ENCODE data around the gene RPS3.

Gene RPS3

DNA sequence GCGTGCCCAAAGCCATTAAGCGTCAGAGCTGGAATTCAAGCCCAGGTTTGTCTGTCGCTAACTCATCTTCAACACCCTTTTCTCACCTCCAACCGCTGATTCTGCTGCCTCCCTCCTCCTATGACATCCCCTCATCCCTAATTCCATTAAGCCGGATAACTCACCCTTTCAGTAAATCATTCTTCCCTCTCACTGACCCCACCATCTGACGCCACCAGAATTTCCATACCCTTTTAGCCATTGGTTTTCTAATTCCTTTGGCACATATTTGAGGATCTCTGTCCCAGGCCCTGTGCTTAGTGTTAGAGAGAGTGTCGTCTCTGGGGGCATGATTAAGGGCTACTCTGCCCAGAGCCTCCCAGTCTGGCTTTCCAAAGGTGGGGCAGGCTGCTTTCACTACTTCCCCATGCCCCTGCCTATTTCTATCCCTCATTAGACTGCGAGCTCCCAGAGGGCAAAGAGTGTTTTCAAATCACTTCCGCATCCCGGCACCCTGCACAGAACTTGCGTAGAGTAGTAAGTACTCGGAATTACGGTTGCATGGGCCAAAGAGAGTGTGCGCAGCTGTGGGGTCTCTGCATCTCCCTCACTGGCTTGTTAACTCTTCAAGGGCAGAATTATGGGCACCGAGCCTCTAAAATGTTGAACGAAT is 29.8 kb downstream of the RPS3 start:
- WGBS, 2 experiments (ENCODE audit: insufficient coverage in 2 of 2): 91 to 97% methylated on average over 13 of the region's 16 CpGs
- Histone ChIP-seq H3K36me3 (ENCODE audit: control insufficient read depth, insufficient read depth, low read length) (no peaks in the 10 kb centered on the region), H3K27ac (ENCODE audit: low read depth, low read length, severe bottlenecking) (no peak overlapping the region), H3K4me3 (ENCODE audit: extremely low read depth, insufficient read depth, low read length, poor library complexity, severe bottlenecking) (no peak overlapping the region), H3K9me3 (ENCODE audit: control insufficient read depth, low read length) (peaks cover 10% of the 10 kb centered on the region), H3K4me1 (ENCODE audit: control insufficient read depth, insufficient read depth, low read length, poor library complexity, severe bottlenecking) (peaks cover 8% of the 10 kb centered on the region)

DNA sequence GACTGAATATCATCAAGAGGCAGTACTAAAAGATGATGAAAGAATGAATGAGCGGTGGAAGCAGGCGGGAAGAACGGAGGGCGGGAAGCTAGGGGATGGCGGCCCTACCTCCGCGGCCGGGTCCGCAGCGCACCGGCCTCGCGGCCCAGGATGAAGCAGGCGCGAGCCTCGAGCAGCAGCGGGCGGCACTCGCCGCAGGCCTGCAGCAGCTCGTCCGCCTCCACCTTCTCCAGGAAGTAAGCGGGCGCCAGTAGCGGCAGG is 30.3 kb downstream of the RPS3 start:
- peak overlapping the region; percentile 5 for H3K4me3 ChIP-seq (ENCODE audit: extremely low read depth, insufficient read depth, low read length, poor library complexity, severe bottlenecking)

DNA sequence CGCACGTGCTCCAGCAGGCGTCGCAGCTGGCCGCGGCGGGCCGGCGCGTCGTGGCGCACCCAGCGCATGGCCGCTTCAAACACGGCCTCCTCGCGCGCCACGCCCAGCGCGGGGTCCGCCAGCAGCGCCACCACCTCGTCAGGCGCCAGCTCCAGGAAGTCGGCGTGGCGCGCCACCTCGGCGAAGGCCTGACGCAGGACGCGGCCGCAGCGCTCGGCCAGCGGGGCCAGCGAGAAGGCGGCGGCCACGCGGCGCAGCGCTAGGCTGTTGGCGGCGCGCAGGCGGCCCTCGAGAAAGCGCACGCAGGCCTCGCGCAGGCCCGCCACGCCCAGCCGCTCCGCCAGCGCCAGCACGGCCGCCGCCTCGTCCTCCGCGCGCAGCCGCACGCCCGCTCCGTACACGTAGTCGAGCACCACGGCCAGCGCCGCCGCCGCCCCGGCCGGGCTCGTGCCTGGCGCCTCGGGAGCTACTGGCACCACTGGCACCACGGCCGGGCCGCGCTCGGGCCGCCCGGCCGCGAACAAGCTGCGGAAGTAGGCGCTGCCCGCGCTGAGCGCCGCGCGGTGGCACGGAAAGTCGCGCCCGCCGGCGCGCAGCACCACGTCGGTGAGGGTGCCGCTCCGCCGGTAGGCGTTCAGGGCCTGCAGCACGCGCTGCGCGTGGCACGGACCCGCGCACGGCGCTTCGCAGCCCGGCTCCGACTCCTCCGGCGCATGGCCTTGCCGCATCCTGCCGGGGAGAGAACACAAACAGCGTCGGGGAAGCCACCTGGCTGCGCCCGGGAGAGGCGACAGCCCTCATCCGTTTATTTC is 30.8 kb downstream of the RPS3 start:
- WGBS, 2 experiments (ENCODE audit: insufficient coverage in 2 of 2): 1 to 2% methylated on average over 87 to 106 of the region's 134 CpGs
- Histone ChIP-seq H3K9me3 (ENCODE audit: control insufficient read depth, low read length) (peaks cover 10% of the 10 kb centered on the region), H3K27ac (ENCODE audit: low read depth, low read length, severe bottlenecking) (no peak overlapping the region), H3K4me3 (ENCODE audit: extremely low read depth, insufficient read depth, low read length, poor library complexity, severe bottlenecking) (peak overlapping the region; percentile 26), H3K4me1 (ENCODE audit: control insufficient read depth, insufficient read depth, low read length, poor library complexity, severe bottlenecking) (peaks cover 6% of the 10 kb centered on the region), H3K36me3 (ENCODE audit: control insufficient read depth, insufficient read depth, low read length) (no peaks in the 10 kb centered on the region)

More for the DNA sequence above, 30.3 kb downstream of the RPS3 start:
- H3K4me1 ChIP-seq (ENCODE audit: control insufficient read depth, insufficient read depth, low read length, poor library complexity, severe bottlenecking): peaks cover 6% of the 10 kb centered on the region
- no peak overlapping the region for H3K27ac ChIP-seq (ENCODE audit: low read depth, low read length, severe bottlenecking)
- WGBS, 2 experiments (ENCODE audit: insufficient coverage in 2 of 2): 37 to 51% methylated on average over 20 of the region's 25 CpGs
- H3K36me3 ChIP-seq (ENCODE audit: control insufficient read depth, insufficient read depth, low read length): no peaks in the 10 kb centered on the region
- peaks cover 10% of the 10 kb centered on the region for H3K9me3 ChIP-seq (ENCODE audit: control insufficient read depth, low read length)

DNA sequence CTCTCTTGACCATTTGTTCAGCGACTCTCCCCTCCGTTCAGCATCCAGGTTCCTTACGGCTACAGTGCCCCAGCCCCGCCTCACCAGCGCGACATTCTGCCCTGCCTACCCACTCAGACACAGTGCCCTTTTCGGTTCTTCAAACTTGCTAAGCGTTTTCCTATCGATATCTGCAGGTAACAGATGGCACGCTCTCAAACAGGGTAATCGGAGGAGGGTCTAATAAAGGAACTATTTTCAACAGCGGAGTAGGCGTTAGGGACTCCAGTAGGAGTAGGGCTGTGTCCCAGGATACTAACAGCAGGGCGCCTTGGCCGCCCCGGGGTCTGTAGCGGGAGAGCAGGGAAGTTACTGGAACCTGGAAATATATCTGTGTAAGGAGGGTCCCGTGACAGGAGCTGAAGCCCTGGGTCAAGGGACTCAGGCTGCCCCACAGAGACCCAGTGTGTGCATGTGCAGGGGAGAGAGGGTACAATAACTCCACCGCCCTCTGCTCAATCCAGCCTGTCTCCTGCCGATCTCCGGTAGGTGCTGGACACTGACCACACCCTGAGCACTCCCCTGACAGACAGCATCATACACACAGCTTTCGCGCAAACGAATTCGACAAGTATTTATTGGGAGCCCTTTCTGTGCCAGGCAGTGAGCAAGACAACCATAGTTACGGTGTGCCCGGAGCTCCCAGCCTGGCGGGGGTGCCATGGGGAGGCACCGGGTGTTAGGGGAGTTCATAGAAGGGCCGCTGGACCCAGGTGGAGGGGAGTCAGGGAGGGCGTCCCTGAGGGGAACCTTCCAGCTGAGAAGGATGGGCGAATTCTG is 31.6 kb downstream of the RPS3 start:
- no peaks in the 10 kb centered on the region for H3K36me3 ChIP-seq (ENCODE audit: control insufficient read depth, insufficient read depth, low read length)

DNA sequence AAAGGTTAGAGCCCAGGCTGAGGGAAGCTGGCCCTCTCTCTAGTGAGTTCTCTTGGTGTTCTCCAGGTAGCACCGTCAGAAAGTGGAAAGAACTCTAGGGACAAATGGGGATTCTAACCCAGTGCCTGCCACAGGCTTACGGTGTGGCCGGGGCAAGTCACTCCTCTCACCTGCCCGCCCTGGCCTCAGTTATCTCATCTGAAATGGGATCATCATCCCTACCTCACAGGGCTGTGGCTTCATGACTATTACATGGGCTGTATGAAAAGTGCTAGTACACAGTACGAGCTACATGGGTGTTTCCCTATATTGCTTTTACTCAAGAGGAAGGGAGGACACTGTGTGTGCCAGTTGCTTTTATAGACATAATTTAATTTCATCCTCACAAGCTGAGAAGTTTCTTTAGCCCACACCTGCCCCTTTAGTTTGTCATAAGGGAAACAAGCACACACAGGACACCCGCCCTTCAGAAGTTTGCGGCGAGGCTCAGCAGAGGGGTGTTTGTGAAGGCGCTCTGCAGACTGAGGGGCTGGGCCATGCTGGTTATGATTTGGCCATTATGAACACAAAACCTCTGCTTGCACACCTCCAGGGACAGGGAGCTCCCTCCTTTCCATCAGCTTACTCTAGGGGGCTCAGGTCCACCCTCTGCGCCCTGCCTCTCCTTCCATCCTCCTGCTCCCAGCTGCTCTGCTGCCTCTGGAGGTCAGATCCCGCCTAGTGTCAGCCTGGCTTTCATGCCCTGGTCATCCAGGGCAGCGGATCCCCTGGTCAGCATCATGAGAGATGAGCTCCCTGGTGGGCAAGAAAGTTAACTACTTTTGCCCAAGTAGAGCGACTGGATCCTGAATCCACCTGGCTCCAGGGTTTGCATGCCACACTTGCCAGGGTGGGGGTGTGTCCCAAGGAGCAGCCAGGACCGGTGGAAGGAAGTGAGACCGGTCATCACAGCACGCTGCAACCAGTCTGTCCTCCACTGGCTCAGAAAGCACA is 32.5 kb downstream of the RPS3 start:
- H3K4me3 ChIP-seq (ENCODE audit: extremely low read depth, insufficient read depth, low read length, poor library complexity, severe bottlenecking): no peak overlapping the region

More for the DNA sequence above, 31.6 kb downstream of the RPS3 start:
- WGBS, 2 experiments (ENCODE audit: insufficient coverage in 2 of 2): 33 to 34% methylated on average over 26 to 31 of the region's 32 CpGs
- no peak overlapping the region for H3K27ac ChIP-seq (ENCODE audit: low read depth, low read length, severe bottlenecking)
- peaks cover 10% of the 10 kb centered on the region for H3K9me3 ChIP-seq (ENCODE audit: control insufficient read depth, low read length)
- peaks cover 6% of the 10 kb centered on the region for H3K4me1 ChIP-seq (ENCODE audit: control insufficient read depth, insufficient read depth, low read length, poor library complexity, severe bottlenecking)
- peak overlapping the region; percentile 26 for H3K4me3 ChIP-seq (ENCODE audit: extremely low read depth, insufficient read depth, low read length, poor library complexity, severe bottlenecking)

DNA sequence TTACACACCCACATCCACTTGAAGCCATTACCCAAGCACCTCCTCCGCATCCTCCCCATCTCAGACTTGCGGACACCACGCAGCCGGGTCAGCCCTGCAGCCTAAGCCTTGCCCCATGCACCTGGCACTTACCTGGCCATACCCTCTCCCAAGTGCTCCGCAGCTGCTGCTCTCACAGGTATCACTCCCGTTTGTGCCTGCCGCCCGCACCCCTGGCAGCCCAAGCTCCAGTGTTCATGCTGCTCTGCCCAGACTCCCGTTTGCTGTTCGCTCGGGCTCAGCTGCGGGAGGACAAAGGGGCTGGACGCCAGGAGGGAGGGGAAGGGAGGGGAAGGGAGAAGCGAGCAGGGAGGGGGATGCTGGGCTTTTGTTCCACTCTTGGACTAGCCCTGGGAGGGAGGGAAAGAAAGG is 33.6 kb downstream of the RPS3 start, which contains the start of gene KLHL35:
Gene KLHL35, minus strand, starts transcription at position 293 of the 411 bp plus-strand sequence. CDS start 2,574 bp downstream, outside the sequence.
- no peaks in the 10 kb centered on the region for H3K36me3 ChIP-seq (ENCODE audit: control insufficient read depth, insufficient read depth, low read length)
- H3K27ac ChIP-seq (ENCODE audit: low read depth, low read length, severe bottlenecking): no peak within 1 kb of the TSS
- H3K4me1 ChIP-seq (ENCODE audit: control insufficient read depth, insufficient read depth, low read length, poor library complexity, severe bottlenecking): peaks cover 6% of the 10 kb centered on the region
- H3K4me3 ChIP-seq (ENCODE audit: extremely low read depth, insufficient read depth, low read length, poor library complexity, severe bottlenecking): no peak within 1 kb of the TSS
- WGBS, 2 experiments (ENCODE audit: insufficient coverage in 2 of 2): 33 to 34% methylated on average over 7 to 13 of the region's 14 CpGs
- H3K9me3 ChIP-seq (ENCODE audit: control insufficient read depth, low read length): peaks cover 10% of the 10 kb centered on the region

More for the DNA sequence above, 32.5 kb downstream of the RPS3 start:
- no peaks in the 10 kb centered on the region for H3K36me3 ChIP-seq (ENCODE audit: control insufficient read depth, insufficient read depth, low read length)
- H3K4me1 ChIP-seq (ENCODE audit: control insufficient read depth, insufficient read depth, low read length, poor library complexity, severe bottlenecking): peaks cover 6% of the 10 kb centered on the region
- no peak overlapping the region for H3K27ac ChIP-seq (ENCODE audit: low read depth, low read length, severe bottlenecking)
- peaks cover 10% of the 10 kb centered on the region for H3K9me3 ChIP-seq (ENCODE audit: control insufficient read depth, low read length)
- WGBS, 2 experiments (ENCODE audit: insufficient coverage in 2 of 2): 34 to 38% methylated on average over 8 to 9 of the region's 16 CpGs

DNA sequence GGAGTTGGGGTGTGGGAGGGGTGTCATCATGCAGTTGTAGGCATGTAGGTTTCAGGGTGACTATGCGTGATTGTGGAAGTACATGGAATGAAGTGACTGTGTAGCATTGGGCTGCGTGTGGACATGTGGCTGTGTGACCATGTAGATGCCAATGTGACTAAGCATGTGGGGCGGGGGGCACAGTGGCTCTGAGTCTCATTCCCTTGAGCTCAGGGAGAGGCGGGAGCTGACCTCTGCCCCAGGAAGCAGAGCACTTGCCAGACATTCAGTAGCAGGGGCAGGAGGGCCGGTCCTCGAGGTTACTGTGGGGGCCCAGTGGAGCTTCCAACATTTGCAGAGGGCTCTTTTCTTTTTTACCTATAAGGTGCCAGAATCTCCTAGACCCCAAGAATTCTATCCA is 34.1 kb downstream of the RPS3 start:
- peaks cover 6% of the 10 kb centered on the region for H3K4me1 ChIP-seq (ENCODE audit: control insufficient read depth, insufficient read depth, low read length, poor library complexity, severe bottlenecking)
- H3K36me3 ChIP-seq (ENCODE audit: control insufficient read depth, insufficient read depth, low read length): no peaks in the 10 kb centered on the region
- H3K9me3 ChIP-seq (ENCODE audit: control insufficient read depth, low read length): peaks cover 10% of the 10 kb centered on the region
- H3K27ac ChIP-seq (ENCODE audit: low read depth, low read length, severe bottlenecking): no peak overlapping the region
- WGBS, 2 experiments (ENCODE audit: insufficient coverage in 2 of 2): 81 to 83% methylated on average over 6 of the region's 6 CpGs
- H3K4me3 ChIP-seq (ENCODE audit: extremely low read depth, insufficient read depth, low read length, poor library complexity, severe bottlenecking): no peak overlapping the region

DNA sequence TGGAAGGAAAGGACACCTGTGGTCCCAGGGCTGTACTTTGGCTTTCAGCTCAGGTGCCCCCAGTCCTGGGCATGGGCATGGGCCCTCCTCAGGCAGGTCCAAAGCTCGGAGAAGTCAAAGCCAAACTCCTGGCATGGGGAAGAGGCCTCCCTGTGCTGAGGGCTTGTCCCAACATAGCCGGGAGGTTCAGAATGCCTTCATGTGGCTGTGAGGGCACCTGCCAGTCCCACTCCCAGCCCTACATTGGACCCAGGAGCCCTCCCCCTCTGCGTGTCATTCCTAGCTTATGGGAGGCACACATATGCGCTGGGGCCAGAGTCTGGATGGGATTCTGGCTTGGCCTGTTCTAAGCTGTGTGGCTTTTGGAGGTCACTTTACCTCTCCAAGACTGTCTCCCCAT is 34.7 kb downstream of the RPS3 start:
- Histone ChIP-seq H3K27ac (ENCODE audit: low read depth, low read length, severe bottlenecking) (no peak overlapping the region), H3K9me3 (ENCODE audit: control insufficient read depth, low read length) (peaks cover 6% of the 10 kb centered on the region), H3K4me3 (ENCODE audit: extremely low read depth, insufficient read depth, low read length, poor library complexity, severe bottlenecking) (no peak overlapping the region), H3K36me3 (ENCODE audit: control insufficient read depth, insufficient read depth, low read length) (no peaks in the 10 kb centered on the region), H3K4me1 (ENCODE audit: control insufficient read depth, insufficient read depth, low read length, poor library complexity, severe bottlenecking) (peaks cover 6% of the 10 kb centered on the region)
- 89 to 94% methylated on average over 2 to 4 of the region's 4 CpGs for WGBS, 2 experiments (ENCODE audit: insufficient coverage in 2 of 2)

DNA sequence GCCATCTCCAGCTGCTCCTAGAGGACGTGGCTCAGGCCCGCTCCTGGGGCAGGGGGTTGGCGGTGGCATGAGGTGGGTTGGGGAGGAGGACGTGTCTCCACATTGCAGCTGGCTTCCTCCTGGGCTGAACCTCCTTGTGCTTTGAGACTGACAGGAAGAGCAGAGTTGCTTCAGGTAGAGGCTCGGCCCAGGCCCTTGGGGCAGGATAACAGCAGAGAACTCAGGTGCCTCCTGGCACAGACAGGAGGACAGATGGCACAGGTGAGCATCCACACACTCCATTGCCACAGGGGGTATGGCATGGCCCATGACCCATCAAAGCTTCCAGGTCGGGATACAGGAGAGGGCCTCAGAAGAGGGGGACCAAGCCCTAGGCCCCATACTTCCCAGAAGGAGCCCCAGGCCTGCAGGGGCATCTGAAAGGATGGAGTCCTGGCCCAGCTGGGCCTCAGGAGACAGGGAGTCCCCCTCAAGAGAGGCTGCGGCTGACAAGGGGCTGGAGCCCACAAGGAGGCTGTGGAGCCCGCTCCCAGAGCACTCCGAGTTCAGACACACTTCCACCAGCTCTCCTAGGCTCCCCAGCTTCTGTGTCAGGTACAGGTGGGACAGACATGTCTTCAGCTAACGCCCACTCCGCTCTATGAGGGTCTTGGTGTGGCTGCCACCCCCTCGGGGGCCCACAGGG is 35.7 kb downstream of the RPS3 start:
- Histone ChIP-seq H3K4me3 (ENCODE audit: extremely low read depth, insufficient read depth, low read length, poor library complexity, severe bottlenecking) (no peak overlapping the region), H3K36me3 (ENCODE audit: control insufficient read depth, insufficient read depth, low read length) (no peaks in the 10 kb centered on the region), H3K27ac (ENCODE audit: low read depth, low read length, severe bottlenecking) (no peak overlapping the region), H3K4me1 (ENCODE audit: control insufficient read depth, insufficient read depth, low read length, poor library complexity, severe bottlenecking) (peaks cover 6% of the 10 kb centered on the region), H3K9me3 (ENCODE audit: control insufficient read depth, low read length) (no peaks in the 10 kb centered on the region)
- WGBS, 2 experiments (ENCODE audit: insufficient coverage in 2 of 2): 86 to 91% methylated on average over 11 to 12 of the region's 12 CpGs

All from mesodermal cell (in vitro differentiated cells).